Measurements from ENCODE around the gene TRIM17.

DNA sequence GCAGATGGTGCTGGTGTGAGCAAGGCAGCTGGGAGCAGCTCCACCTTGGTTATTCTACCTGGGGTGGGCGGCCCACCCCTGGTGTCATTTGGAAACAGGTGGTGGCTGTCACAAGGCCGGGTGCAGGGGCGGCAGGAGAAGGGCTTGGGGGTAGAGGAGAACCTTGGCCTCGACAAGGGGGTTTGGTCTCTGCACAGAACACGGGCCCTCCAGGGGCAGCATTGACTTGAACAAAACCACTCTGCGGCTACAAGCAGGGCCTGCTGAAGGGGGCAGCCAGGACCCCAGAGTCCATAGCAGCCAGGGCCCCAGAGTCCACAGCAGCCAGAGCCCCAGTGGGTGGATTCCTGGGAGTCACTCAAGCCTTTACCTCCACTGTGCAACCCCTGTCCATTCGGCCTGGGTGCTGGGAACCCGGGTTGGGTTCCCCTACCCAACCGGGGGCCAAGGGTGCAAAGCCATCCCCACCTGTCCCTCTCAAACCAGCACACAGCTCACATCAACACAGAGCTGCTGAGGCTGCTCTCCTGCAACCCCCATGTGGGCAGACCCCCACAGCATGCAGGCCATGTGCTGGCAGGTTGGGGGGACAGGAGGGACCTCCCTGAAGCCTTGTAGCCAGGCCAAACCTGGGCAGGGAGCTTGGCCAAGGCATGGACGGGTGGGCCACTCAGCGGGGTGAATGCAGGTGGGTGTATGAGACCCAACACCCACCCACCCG lies 17.8 kb downstream of the TRIM17 start:
- TF ChIP-seq, protein P1, sequence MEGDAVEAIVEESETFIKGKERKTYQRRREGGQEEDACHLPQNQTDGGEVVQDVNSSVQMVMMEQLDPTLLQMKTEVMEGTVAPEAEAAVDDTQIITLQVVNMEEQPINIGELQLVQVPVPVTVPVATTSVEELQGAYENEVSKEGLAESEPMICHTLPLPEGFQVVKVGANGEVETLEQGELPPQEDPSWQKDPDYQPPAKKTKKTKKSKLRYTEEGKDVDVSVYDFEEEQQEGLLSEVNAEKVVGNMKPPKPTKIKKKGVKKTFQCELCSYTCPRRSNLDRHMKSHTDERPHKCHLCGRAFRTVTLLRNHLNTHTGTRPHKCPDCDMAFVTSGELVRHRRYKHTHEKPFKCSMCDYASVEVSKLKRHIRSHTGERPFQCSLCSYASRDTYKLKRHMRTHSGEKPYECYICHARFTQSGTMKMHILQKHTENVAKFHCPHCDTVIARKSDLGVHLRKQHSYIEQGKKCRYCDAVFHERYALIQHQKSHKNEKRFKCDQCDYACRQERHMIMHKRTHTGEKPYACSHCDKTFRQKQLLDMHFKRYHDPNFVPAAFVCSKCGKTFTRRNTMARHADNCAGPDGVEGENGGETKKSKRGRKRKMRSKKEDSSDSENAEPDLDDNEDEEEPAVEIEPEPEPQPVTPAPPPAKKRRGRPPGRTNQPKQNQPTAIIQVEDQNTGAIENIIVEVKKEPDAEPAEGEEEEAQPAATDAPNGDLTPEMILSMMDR (tag by site-specific recombination; IDR thresholded peaks at IDR 0.05): no peak
- TF ChIP-seq, protein P2, sequence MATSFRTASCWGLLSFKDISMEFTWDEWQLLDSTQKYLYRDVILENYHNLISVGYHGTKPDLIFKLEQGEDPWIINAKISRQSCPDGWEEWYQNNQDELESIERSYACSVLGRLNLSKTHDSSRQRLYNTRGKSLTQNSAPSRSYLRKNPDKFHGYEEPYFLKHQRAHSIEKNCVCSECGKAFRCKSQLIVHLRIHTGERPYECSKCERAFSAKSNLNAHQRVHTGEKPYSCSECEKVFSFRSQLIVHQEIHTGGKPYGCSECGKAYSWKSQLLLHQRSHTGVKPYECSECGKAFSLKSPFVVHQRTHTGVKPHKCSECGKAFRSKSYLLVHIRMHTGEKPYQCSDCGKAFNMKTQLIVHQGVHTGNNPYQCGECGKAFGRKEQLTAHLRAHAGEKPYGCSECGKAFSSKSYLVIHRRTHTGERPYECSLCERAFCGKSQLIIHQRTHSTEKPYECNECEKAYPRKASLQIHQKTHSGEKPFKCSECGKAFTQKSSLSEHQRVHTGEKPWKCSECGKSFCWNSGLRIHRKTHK (tag by site-specific recombination; IDR thresholded peaks at IDR 0.05): no peak
- TF ChIP-seq, protein P3, sequence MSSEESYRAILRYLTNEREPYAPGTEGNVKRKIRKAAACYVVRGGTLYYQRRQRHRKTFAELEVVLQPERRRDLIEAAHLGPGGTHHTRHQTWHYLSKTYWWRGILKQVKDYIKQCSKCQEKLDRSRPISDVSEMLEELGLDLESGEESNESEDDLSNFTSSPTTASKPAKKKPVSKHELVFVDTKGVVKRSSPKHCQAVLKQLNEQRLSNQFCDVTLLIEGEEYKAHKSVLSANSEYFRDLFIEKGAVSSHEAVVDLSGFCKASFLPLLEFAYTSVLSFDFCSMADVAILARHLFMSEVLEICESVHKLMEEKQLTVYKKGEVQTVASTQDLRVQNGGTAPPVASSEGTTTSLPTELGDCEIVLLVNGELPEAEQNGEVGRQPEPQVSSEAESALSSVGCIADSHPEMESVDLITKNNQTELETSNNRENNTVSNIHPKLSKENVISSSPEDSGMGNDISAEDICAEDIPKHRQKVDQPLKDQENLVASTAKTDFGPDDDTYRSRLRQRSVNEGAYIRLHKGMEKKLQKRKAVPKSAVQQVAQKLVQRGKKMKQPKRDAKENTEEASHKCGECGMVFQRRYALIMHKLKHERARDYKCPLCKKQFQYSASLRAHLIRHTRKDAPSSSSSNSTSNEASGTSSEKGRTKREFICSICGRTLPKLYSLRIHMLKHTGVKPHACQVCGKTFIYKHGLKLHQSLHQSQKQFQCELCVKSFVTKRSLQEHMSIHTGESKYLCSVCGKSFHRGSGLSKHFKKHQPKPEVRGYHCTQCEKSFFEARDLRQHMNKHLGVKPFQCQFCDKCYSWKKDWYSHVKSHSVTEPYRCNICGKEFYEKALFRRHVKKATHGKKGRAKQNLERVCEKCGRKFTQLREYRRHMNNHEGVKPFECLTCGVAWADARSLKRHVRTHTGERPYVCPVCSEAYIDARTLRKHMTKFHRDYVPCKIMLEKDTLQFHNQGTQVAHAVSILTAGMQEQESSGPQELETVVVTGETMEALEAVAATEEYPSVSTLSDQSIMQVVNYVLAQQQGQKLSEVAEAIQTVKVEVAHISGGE (tag by site-specific recombination; conservative IDR thresholded peaks at IDR 0.05; ENCODE audit: low read depth): no peak
- no peak for TF ChIP-seq ZNF785 (tag by site-specific recombination; IDR thresholded peaks at IDR 0.05)
- TF ChIP-seq ZNF335 (tag by site-specific recombination; conservative IDR thresholded peaks at IDR 0.05): no peak
- no peak for TF ChIP-seq ZNF16 (tag by site-specific recombination; IDR thresholded peaks at IDR 0.05; ENCODE audit: low read depth)
- no peak for TF ChIP-seq ZSCAN16 (tag by site-specific recombination; IDR thresholded peaks at IDR 0.05)
- TF ChIP-seq ZNF701 (tag by site-specific recombination; IDR thresholded peaks at IDR 0.05): no peak
- TF ChIP-seq SP2 (tag by site-specific recombination; IDR thresholded peaks at IDR 0.05): no peak
- no peak for TF ChIP-seq ZNF596 (tag by site-specific recombination; IDR thresholded peaks at IDR 0.05)
- TF ChIP-seq, protein P4, sequence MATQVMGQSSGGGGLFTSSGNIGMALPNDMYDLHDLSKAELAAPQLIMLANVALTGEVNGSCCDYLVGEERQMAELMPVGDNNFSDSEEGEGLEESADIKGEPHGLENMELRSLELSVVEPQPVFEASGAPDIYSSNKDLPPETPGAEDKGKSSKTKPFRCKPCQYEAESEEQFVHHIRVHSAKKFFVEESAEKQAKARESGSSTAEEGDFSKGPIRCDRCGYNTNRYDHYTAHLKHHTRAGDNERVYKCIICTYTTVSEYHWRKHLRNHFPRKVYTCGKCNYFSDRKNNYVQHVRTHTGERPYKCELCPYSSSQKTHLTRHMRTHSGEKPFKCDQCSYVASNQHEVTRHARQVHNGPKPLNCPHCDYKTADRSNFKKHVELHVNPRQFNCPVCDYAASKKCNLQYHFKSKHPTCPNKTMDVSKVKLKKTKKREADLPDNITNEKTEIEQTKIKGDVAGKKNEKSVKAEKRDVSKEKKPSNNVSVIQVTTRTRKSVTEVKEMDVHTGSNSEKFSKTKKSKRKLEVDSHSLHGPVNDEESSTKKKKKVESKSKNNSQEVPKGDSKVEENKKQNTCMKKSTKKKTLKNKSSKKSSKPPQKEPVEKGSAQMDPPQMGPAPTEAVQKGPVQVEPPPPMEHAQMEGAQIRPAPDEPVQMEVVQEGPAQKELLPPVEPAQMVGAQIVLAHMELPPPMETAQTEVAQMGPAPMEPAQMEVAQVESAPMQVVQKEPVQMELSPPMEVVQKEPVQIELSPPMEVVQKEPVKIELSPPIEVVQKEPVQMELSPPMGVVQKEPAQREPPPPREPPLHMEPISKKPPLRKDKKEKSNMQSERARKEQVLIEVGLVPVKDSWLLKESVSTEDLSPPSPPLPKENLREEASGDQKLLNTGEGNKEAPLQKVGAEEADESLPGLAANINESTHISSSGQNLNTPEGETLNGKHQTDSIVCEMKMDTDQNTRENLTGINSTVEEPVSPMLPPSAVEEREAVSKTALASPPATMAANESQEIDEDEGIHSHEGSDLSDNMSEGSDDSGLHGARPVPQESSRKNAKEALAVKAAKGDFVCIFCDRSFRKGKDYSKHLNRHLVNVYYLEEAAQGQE (tag by site-specific recombination; IDR thresholded peaks at IDR 0.05): no peak
- TF ChIP-seq RBAK (tag by site-specific recombination; IDR thresholded peaks at IDR 0.05): no peak
- TF ChIP-seq ZNF629 (tag by site-specific recombination; IDR thresholded peaks at IDR 0.05): no peak
- TF ChIP-seq ZNF792 (tag by site-specific recombination; IDR thresholded peaks at IDR 0.05): no peak

Data from HEK293 (cell line).